Measurements from ENCODE around the gene NUBP2. TPM values are rescaled to one million over a fixed set of nuclear protein-coding genes. Genes with fewer than 3 reads are reported as not detected.

NUBP2 gene
- total RNA-seq, 2 donors from 2014 or later: 61.1 to 61.5 TPM

- no peak overlapping the region for H3K4me3 Mint-ChIP-seq
- H3K27ac Mint-ChIP-seq: no peak overlapping the region
- no peaks in the 10 kb centered on the region for H3K27me3 Mint-ChIP-seq (ENCODE audit: insufficient read depth)
- peaks cover 34% of the 10 kb centered on the region for H3K36me3 ChIP-seq (ENCODE audit: control insufficient read depth, insufficient read depth, low read length)
- peaks cover 48% of the 10 kb centered on the region for H3K36me3 Mint-ChIP-seq (ENCODE audit: low read depth)
- no peak overlapping the region for H3K4me3 ChIP-seq (ENCODE audit: low read length)
- no peak for TF ChIP-seq CTCF (conservative IDR thresholded peaks at IDR 0.05)
- H3K9me3 Mint-ChIP-seq: no peaks in the 10 kb centered on the region
- no peak overlapping the region for H3K27ac ChIP-seq (ENCODE audit: low read depth, low read length)
- H3K4me1 Mint-ChIP-seq: no peaks in the 10 kb centered on the region
- no peaks in the 10 kb centered on the region for H3K9me3 ChIP-seq (ENCODE audit: control insufficient read depth, low read length)
- DNase-seq: no peak
- H3K9ac ChIP-seq (ENCODE audit: extremely low read depth, low read length, poor library complexity, severe bottlenecking): no peak overlapping the region
- H3K4me1 ChIP-seq (ENCODE audit: control insufficient read depth, insufficient read depth, low read length): no peaks in the 10 kb centered on the region
- 93 to 96% methylated on average over 15 to 29 of the region's 29 CpGs for WGBS, 2 experiments (ENCODE audit: insufficient coverage in 1 of 2, insufficient read length in 1 of 2)
- no peaks in the 10 kb centered on the region for H3K27me3 ChIP-seq (ENCODE audit: control insufficient read depth, insufficient read depth, low read length, poor library complexity, severe bottlenecking)
These were observed 33.3 kb upstream of the NUBP2 start for GRCh38 chr16:1749152-1750117.

- no peak overlapping the region for H3K9ac ChIP-seq (ENCODE audit: extremely low read depth, low read length, poor library complexity, severe bottlenecking)
- 95 to 96% methylated on average over 12 to 16 of the region's 16 CpGs for WGBS, 2 experiments (ENCODE audit: insufficient coverage in 1 of 2, insufficient read length in 1 of 2)
- no peaks in the 10 kb centered on the region for H3K4me1 ChIP-seq (ENCODE audit: control insufficient read depth, insufficient read depth, low read length)
- Mint-ChIP-seq H3K27me3 (ENCODE audit: insufficient read depth) (no peaks in the 10 kb centered on the region), H3K9me3 (no peaks in the 10 kb centered on the region), H3K27ac (no peak overlapping the region), H3K4me3 (no peak overlapping the region), H3K4me1 (no peaks in the 10 kb centered on the region), H3K36me3 (ENCODE audit: low read depth) (peaks cover 51% of the 10 kb centered on the region)
- H3K27me3 ChIP-seq (ENCODE audit: control insufficient read depth, insufficient read depth, low read length, poor library complexity, severe bottlenecking): no peaks in the 10 kb centered on the region
- TF ChIP-seq CTCF (conservative IDR thresholded peaks at IDR 0.05): no peak
- DNase-seq: no peak
- peaks cover 41% of the 10 kb centered on the region for H3K36me3 ChIP-seq (ENCODE audit: control insufficient read depth, insufficient read depth, low read length)
- no peak overlapping the region for H3K4me3 ChIP-seq (ENCODE audit: low read length)
- no peak overlapping the region for H3K27ac ChIP-seq (ENCODE audit: low read depth, low read length)
- H3K9me3 ChIP-seq (ENCODE audit: control insufficient read depth, low read length): no peaks in the 10 kb centered on the region
These were observed 30.8 kb upstream of the NUBP2 start for GRCh38 chr16:1751946-1752345.

- no peak overlapping the region for H3K27ac Mint-ChIP-seq
- H3K27me3 Mint-ChIP-seq (ENCODE audit: insufficient read depth): no peaks in the 10 kb centered on the region
- Histone ChIP-seq H3K9ac (ENCODE audit: extremely low read depth, low read length, poor library complexity, severe bottlenecking) (no peak overlapping the region), H3K27me3 (ENCODE audit: control insufficient read depth, insufficient read depth, low read length, poor library complexity, severe bottlenecking) (no peaks in the 10 kb centered on the region), H3K36me3 (ENCODE audit: control insufficient read depth, insufficient read depth, low read length) (peaks cover 41% of the 10 kb centered on the region), H3K4me1 (ENCODE audit: control insufficient read depth, insufficient read depth, low read length) (no peaks in the 10 kb centered on the region), H3K27ac (ENCODE audit: low read depth, low read length) (no peak overlapping the region), H3K4me3 (ENCODE audit: low read length) (no peak overlapping the region), H3K9me3 (ENCODE audit: control insufficient read depth, low read length) (no peaks in the 10 kb centered on the region)
- no peaks in the 10 kb centered on the region for H3K9me3 Mint-ChIP-seq
- no peak overlapping the region for H3K4me3 Mint-ChIP-seq
- no peak for DNase-seq
- WGBS, 2 experiments (ENCODE audit: insufficient coverage in 1 of 2, insufficient read length in 1 of 2): 96 to 97% methylated on average over 14 of the region's 14 CpGs
- no peaks in the 10 kb centered on the region for H3K4me1 Mint-ChIP-seq
- TF ChIP-seq CTCF (conservative IDR thresholded peaks at IDR 0.05): no peak
- peaks cover 47% of the 10 kb centered on the region for H3K36me3 Mint-ChIP-seq (ENCODE audit: low read depth)
These were observed 29.9 kb upstream of the NUBP2 start for GRCh38 chr16:1752853-1753252.
